HG02623 (cell line): ENCODE measurements around the gene NSUN6.

Experiments used
- ATAC-seq: cut with Tn5 transposase; IDR thresholded peaks from one replicate; pipeline ENCODE4 v1.9.1; 2021; ENCODE audit warnings: moderate library complexity; ENCODE audit not compliant: unreplicated experiment

NSUN6 gene

GRCh38 chr10:18565006-18565405 lies 86.4 kb downstream of the NSUN6 start:
- ATAC-seq = no peak

- ATAC-seq = no peak
Observed at GRCh38 chr10:18563003-18563726, 88.2 kb downstream of the NSUN6 start.

- ATAC-seq = no peak
Observed at GRCh38 chr10:18561861-18562551, 89.4 kb downstream of the NSUN6 start.

GRCh38 chr10:18557960-18558359 lies 93.4 kb downstream of the NSUN6 start:
- no peak for ATAC-seq

- ATAC-seq = no peak
Observed at GRCh38 chr10:18556522-18557147, 94.8 kb downstream of the NSUN6 start.

GRCh38 chr10:18554479-18554878 lies 96.9 kb downstream of the NSUN6 start:
- ATAC-seq = no peak

GRCh38 chr10:18551473-18551872 lies 99.9 kb downstream of the NSUN6 start:
- no peak for ATAC-seq

- no peak for ATAC-seq
Observed at GRCh38 chr10:18549105-18549504, 102.3 kb downstream of the NSUN6 start.

- no peak for ATAC-seq
Observed at GRCh38 chr10:18545621-18546305, 105.6 kb downstream of the NSUN6 start.

- no peak for ATAC-seq
Observed at GRCh38 chr10:18542832-18543231, 108.6 kb downstream of the NSUN6 start.

- ATAC-seq = no peak
Observed at GRCh38 chr10:18540195-18540594, 111.2 kb downstream of the NSUN6 start.

GRCh38 chr10:18539335-18539734 lies 112.1 kb downstream of the NSUN6 start:
- ATAC-seq = no peak

- no peak for ATAC-seq
Observed at GRCh38 chr10:18533896-18534295, 117.5 kb downstream of the NSUN6 start.

GRCh38 chr10:18532881-18533535 lies 118.4 kb downstream of the NSUN6 start:
- ATAC-seq = no peak

- ATAC-seq = no peak
Observed at GRCh38 chr10:18528292-18528691, 123.1 kb downstream of the NSUN6 start.

GRCh38 chr10:18527687-18528086 lies 123.7 kb downstream of the NSUN6 start:
- no peak for ATAC-seq

GRCh38 chr10:18523858-18524257 lies 127.5 kb downstream of the NSUN6 start:
- ATAC-seq = no peak

GRCh38 chr10:18523025-18523424 lies 128.4 kb downstream of the NSUN6 start:
- ATAC-seq = no peak

GRCh38 chr10:18516851-18517250 lies 134.5 kb downstream of the NSUN6 start:
- ATAC-seq = no peak

- no peak for ATAC-seq
Observed at GRCh38 chr10:18514537-18514936, 136.8 kb downstream of the NSUN6 start.

- no peak for ATAC-seq
Observed at GRCh38 chr10:18508587-18508986, 142.8 kb downstream of the NSUN6 start.
